ENCODE data around the gene TSFM. TPM values are rescaled to one million over a fixed set of nuclear protein-coding genes. Genes with fewer than 3 reads are reported as not detected.
A peak's percentile ranks its signal among the peaks of the same experiment; 100 is the strongest.

The TSFM gene
- total RNA-seq, 2 experiments from 2014 or later: 23.0 to 24.4 TPM

GRCh38 chr12:57740656-57741412 is 41.8 kb upstream of the TSFM start:
- ATAC-seq (ENCODE audit: low read depth) (peak; percentile 59), DNase-seq (peak; percentile 80)
- H3K4me3 Mint-ChIP-seq: peak overlapping the region; percentile 88
- H3K27me3 Mint-ChIP-seq: no peaks in the 10 kb centered on the region
- peak overlapping the region; percentile 84 for H3K27ac Mint-ChIP-seq
- POLR2A ChIA-PET: interaction anchor here (0.5 to 2.4 kb wide), 19 partner anchors 8 to 282 kb away, joined by 3 to 10 read pairs (median 4); partner anchors contain the start of genes ATP23, CDK4, CYP27B1 and DCTN2
- H3K36me3 Mint-ChIP-seq: peaks cover 17% of the 10 kb centered on the region
- H3K9me3 Mint-ChIP-seq: no peaks in the 10 kb centered on the region
- H3K4me1 Mint-ChIP-seq: peaks cover 49% of the 10 kb centered on the region

GRCh38 chr12:57741413-57741789 is 41.2 kb upstream of the TSFM start:
- H3K4me1 Mint-ChIP-seq: peaks cover 53% of the 10 kb centered on the region
- DNase-seq (no peak), ATAC-seq (ENCODE audit: low read depth) (no peak)
- H3K9me3 Mint-ChIP-seq: no peaks in the 10 kb centered on the region
- H3K36me3 Mint-ChIP-seq: peaks cover 16% of the 10 kb centered on the region
- peak overlapping the region; percentile 84 for H3K27ac Mint-ChIP-seq
- H3K4me3 Mint-ChIP-seq: peak overlapping the region; percentile 88
- POLR2A ChIA-PET: interaction anchor here (0.6 to 2.4 kb wide), 19 partner anchors 8 to 381 kb away, joined by 3 to 10 read pairs (median 4); partner anchors contain the start of genes CDK4, CYP27B1, DCTN2 and DDIT3
- no peaks in the 10 kb centered on the region for H3K27me3 Mint-ChIP-seq

GRCh38 chr12:57741844-57742738 is 40.5 kb upstream of the TSFM start:
- Mint-ChIP-seq H3K4me3 (peak overlapping the region; percentile 88), H3K4me1 (peaks cover 48% of the 10 kb centered on the region), H3K9me3 (no peaks in the 10 kb centered on the region), H3K36me3 (peaks cover 10% of the 10 kb centered on the region), H3K27ac (peak overlapping the region; percentile 84), H3K27me3 (no peaks in the 10 kb centered on the region)
- POLR2A ChIA-PET: interaction anchor here (0.6 to 2.4 kb wide), 17 partner anchors 9 to 382 kb away, joined by 3 to 10 read pairs (median 4); partner anchors contain the start of genes CDK4, CYP27B1, DCTN2 and DDIT3
- peak; percentile 73 for DNase-seq
- ATAC-seq (ENCODE audit: low read depth): peak; percentile 65

GRCh38 chr12:57743769-57744168 is 38.8 kb upstream of the TSFM start:
- POLR2A ChIA-PET: interaction anchor here (1.1 to 1.2 kb wide), 2 partner anchors 49 to 223 kb away, joined by 3 to 4 read pairs; partner anchors contain the start of gene DDIT3
- peak overlapping the region; percentile 99 for H3K27ac Mint-ChIP-seq
- peak overlapping the region; percentile 87 for H3K4me3 Mint-ChIP-seq
- H3K36me3 Mint-ChIP-seq: peaks cover 16% of the 10 kb centered on the region
- no peak for ATAC-seq (ENCODE audit: low read depth)
- H3K4me1 Mint-ChIP-seq: peaks cover 48% of the 10 kb centered on the region
- DNase-seq: no peak
- no peaks in the 10 kb centered on the region for H3K9me3 Mint-ChIP-seq
- no peaks in the 10 kb centered on the region for H3K27me3 Mint-ChIP-seq

- H3K4me3 Mint-ChIP-seq: peak overlapping the region; percentile 87
- peak overlapping the region; percentile 99 for H3K27ac Mint-ChIP-seq
- H3K4me1 Mint-ChIP-seq: peaks cover 43% of the 10 kb centered on the region
- POLR2A ChIA-PET: interaction anchor here (0.6 to 1.5 kb wide), 13 partner anchors 10 to 1428 kb away, joined by 3 to 7 read pairs (median 3); partner anchors contain the start of genes CNPY2, DDIT3 and PIP4K2C
- no peaks in the 10 kb centered on the region for H3K9me3 Mint-ChIP-seq
- DNase-seq (peak; percentile 82), ATAC-seq (ENCODE audit: low read depth) (peak; percentile 31)
- H3K36me3 Mint-ChIP-seq: peaks cover 12% of the 10 kb centered on the region
- H3K27me3 Mint-ChIP-seq: no peaks in the 10 kb centered on the region
These were observed 38.3 kb upstream of the TSFM start for GRCh38 chr12:57744194-57744776.

- peaks cover 36% of the 10 kb centered on the region for H3K4me1 Mint-ChIP-seq
- peak; percentile 81 for ATAC-seq (ENCODE audit: low read depth)
- H3K9me3 Mint-ChIP-seq: no peaks in the 10 kb centered on the region
- DNase-seq: peak; percentile 87
- POLR2A ChIA-PET: interaction anchor here (0.8 to 1.5 kb wide), 12 partner anchors 9 to 1429 kb away, joined by 3 to 7 read pairs (median 3); partner anchors contain the start of genes CNPY2, DDIT3 and PIP4K2C
- H3K27me3 Mint-ChIP-seq: no peaks in the 10 kb centered on the region
- peak within 1 kb of the TSS; percentile 99 for H3K27ac Mint-ChIP-seq
- H3K36me3 Mint-ChIP-seq: peaks cover 10% of the 10 kb centered on the region
- peak within 1 kb of the TSS; percentile 87 for H3K4me3 Mint-ChIP-seq
These were observed 37.7 kb upstream of the TSFM start, which contains the start of gene TSPAN31 for GRCh38 chr12:57744777-57745484. TSS of gene TSPAN31 (plus strand) at chr12:57745039. CDS start at chr12:57745155, 116 bp downstream.

- Mint-ChIP-seq H3K4me3 (peak overlapping the region; percentile 87), H3K27me3 (no peaks in the 10 kb centered on the region), H3K36me3 (peaks cover 13% of the 10 kb centered on the region), H3K27ac (peak overlapping the region; percentile 99), H3K4me1 (peaks cover 37% of the 10 kb centered on the region), H3K9me3 (no peaks in the 10 kb centered on the region)
- POLR2A ChIA-PET: interaction anchor here (0.8 to 1.5 kb wide), 5 partner anchors 8 to 1429 kb away, joined by 3 to 5 read pairs (median 3); partner anchors contain the start of genes CNPY2 and PIP4K2C
- no peak for ATAC-seq (ENCODE audit: low read depth)
- DNase-seq: no peak
These were observed 37.1 kb upstream of the TSFM start for GRCh38 chr12:57745485-57745881.

GRCh38 chr12:57746025-57746424 is 36.6 kb upstream of the TSFM start:
- POLR2A ChIA-PET: interaction anchor here (1.5 kb wide), 1 partner anchor 227 kb away, joined by 5 read pairs; no protein-coding TSS in a partner anchor
- Mint-ChIP-seq H3K9me3 (no peaks in the 10 kb centered on the region), H3K27me3 (no peaks in the 10 kb centered on the region), H3K27ac (peak overlapping the region; percentile 99), H3K36me3 (peaks cover 14% of the 10 kb centered on the region), H3K4me3 (peak overlapping the region; percentile 87), H3K4me1 (peaks cover 36% of the 10 kb centered on the region)
- no peak for ATAC-seq (ENCODE audit: low read depth)
- no peak for DNase-seq

- POLR2A ChIA-PET: interaction anchor here (0.6 to 1.0 kb wide), 2 partner anchors 27 to 29 kb away, joined by 3 to 6 read pairs; no protein-coding TSS in a partner anchor
- no peaks in the 10 kb centered on the region for H3K9me3 Mint-ChIP-seq
- no peak overlapping the region for H3K4me3 Mint-ChIP-seq
- ATAC-seq (ENCODE audit: low read depth) (no peak), DNase-seq (no peak)
- H3K4me1 Mint-ChIP-seq: peaks cover 45% of the 10 kb centered on the region
- H3K36me3 Mint-ChIP-seq: peaks cover 23% of the 10 kb centered on the region
- no peaks in the 10 kb centered on the region for H3K27me3 Mint-ChIP-seq
- no peak overlapping the region for H3K27ac Mint-ChIP-seq
These were observed 33.5 kb upstream of the TSFM start for GRCh38 chr12:57749061-57749460.

- no peak for DNase-seq
- H3K27ac Mint-ChIP-seq: peak overlapping the region; percentile 83
- H3K36me3 Mint-ChIP-seq: peaks cover 23% of the 10 kb centered on the region
- no peaks in the 10 kb centered on the region for H3K9me3 Mint-ChIP-seq
- ATAC-seq (ENCODE audit: low read depth): no peak
- POLR2A ChIA-PET: interaction anchor here (0.6 kb wide), 1 partner anchor 82 kb away, joined by 3 read pairs; no protein-coding TSS in a partner anchor
- peak overlapping the region; percentile 93 for H3K4me3 Mint-ChIP-seq
- peaks cover 41% of the 10 kb centered on the region for H3K4me1 Mint-ChIP-seq
- H3K27me3 Mint-ChIP-seq: no peaks in the 10 kb centered on the region
These were observed 31.8 kb upstream of the TSFM start for GRCh38 chr12:57750561-57751431.

GRCh38 chr12:57751432-57751787 is 31.2 kb upstream of the TSFM start:
- Mint-ChIP-seq H3K9me3 (no peaks in the 10 kb centered on the region), H3K27me3 (no peaks in the 10 kb centered on the region), H3K4me3 (peak overlapping the region; percentile 93), H3K27ac (peak overlapping the region; percentile 83), H3K4me1 (peaks cover 36% of the 10 kb centered on the region), H3K36me3 (peaks cover 23% of the 10 kb centered on the region)
- DNase-seq (no peak), ATAC-seq (ENCODE audit: low read depth) (no peak)
- POLR2A ChIA-PET: interaction anchor here (0.6 to 1.2 kb wide), 3 partner anchors 10 to 144 kb away, joined by 3 to 10 read pairs (median 3); no protein-coding TSS in a partner anchor
